GM18511 (cell line): ENCODE results near the gene RAF1.
"Not testable (repeated sequence)": the region's sequence is repeated elsewhere in the genome, so short reads cannot be mapped to it uniquely, and the experiment has no call there.

ENCODE experiments used
- ATAC-seq: cut with Tn5 transposase; IDR thresholded peaks from one replicate; pipeline ENCODE4 v1.9.1; 2021; ENCODE audit warnings: mild to moderate bottlenecking, moderate library complexity; ENCODE audit not compliant: unreplicated experiment

The RAF1 gene

GRCh38 chr3:12677616-12678015, 13.7 kb upstream of the RAF1 start:
- ATAC-seq, result no peak

- ATAC-seq, result no peak
These were observed 11.3 kb upstream of the RAF1 start for GRCh38 chr3:12675115-12675810.

GRCh38 chr3:12673956-12674736, 10.2 kb upstream of the RAF1 start:
- not testable (repeated sequence) for ATAC-seq

- ATAC-seq, result no peak
These were observed 7.2 kb upstream of the RAF1 start for GRCh38 chr3:12671120-12671450.

GRCh38 chr3:12670365-12671119, 6.6 kb upstream of the RAF1 start:
- ATAC-seq, result no peak

GRCh38 chr3:12663401-12663935, 449 bp downstream of the RAF1 start:
- ATAC-seq, result peak; percentile 39

- peak; percentile 19 for ATAC-seq
These were observed 1.1 kb downstream of the RAF1 start for GRCh38 chr3:12662593-12663400.

GRCh38 chr3:12661926-12662592, 1.9 kb downstream of the RAF1 start:
- no peak for ATAC-seq

- ATAC-seq, result not testable (repeated sequence)
These were observed 2.5 kb downstream of the RAF1 start for GRCh38 chr3:12661375-12661774.

GRCh38 chr3:12660196-12660595, 3.7 kb downstream of the RAF1 start:
- ATAC-seq, result no peak

GRCh38 chr3:12659316-12660015, 4.5 kb downstream of the RAF1 start:
- ATAC-seq, result no peak

GRCh38 chr3:12658593-12659058, 5.3 kb downstream of the RAF1 start:
- no peak for ATAC-seq

GRCh38 chr3:12656850-12657249, 7.1 kb downstream of the RAF1 start:
- ATAC-seq, result no peak

GRCh38 chr3:12656193-12656592, 7.7 kb downstream of the RAF1 start:
- ATAC-seq, result no peak

GRCh38 chr3:12655701-12656100, 8.2 kb downstream of the RAF1 start:
- ATAC-seq, result no peak

GRCh38 chr3:12653747-12654146, 10.2 kb downstream of the RAF1 start:
- ATAC-seq, result no peak

- ATAC-seq, result peak; percentile 62
These were observed 15.4 kb downstream of the RAF1 start for GRCh38 chr3:12648384-12648959.

GRCh38 chr3:12644331-12644937, 19.5 kb downstream of the RAF1 start:
- ATAC-seq, result no peak

GRCh38 chr3:12643724-12644123, 20.2 kb downstream of the RAF1 start:
- no peak for ATAC-seq
